ENCODE results near the gene MNDA. TPM values are rescaled to one million over a fixed set of nuclear protein-coding genes. Genes with fewer than 3 reads are reported as not detected.
"Not testable (repeated sequence)": the region's sequence is repeated elsewhere in the genome, so short reads cannot be mapped to it uniquely, and the experiment has no call there.

Gene MNDA
- total RNA-seq, 1 donor from 2014 or later: 0.53 TPM

DNA sequence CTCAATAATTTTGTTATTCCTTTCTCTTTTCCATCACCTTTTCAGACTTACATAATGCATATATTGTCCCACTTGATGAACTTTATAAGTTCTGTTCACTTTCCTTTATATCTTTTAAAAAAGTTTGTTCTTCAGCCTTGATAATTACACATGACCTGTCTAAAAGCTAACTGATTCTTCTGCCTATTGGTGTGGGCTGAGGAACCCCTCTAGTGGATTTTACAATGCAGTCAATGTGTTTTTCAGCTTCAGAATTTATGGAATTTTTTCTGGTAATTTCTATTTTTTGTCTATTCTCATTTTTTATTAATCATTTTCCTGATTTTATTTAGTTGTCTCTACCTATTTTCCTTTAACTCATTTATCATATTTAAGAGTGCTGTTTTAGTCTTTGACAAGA is 7.5 kb downstream of the MNDA start:
- DNase-seq (ENCODE audit: low spot score) (no peak), ATAC-seq (no peak)

DNA sequence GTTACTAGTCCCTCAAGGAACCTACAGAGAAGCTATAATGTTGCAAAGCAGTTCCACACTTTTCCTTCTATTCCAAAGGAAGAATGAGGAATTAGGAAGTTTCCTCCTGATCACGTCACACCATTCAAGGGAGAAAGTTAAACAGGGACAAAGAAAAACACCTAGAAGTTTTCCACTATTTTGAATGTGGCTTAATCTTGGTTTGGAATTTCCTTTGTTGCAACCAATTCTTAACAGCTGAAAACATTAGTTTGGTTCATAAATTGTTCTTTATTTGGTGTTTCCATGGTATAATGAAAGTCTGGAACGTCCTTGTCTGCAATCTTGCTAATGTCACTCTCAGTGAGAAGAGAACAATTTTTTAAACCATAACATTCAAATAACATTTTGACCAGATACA is 8.4 kb downstream of the MNDA start:
- ATAC-seq (no peak), DNase-seq (ENCODE audit: low spot score) (no peak)

DNA sequence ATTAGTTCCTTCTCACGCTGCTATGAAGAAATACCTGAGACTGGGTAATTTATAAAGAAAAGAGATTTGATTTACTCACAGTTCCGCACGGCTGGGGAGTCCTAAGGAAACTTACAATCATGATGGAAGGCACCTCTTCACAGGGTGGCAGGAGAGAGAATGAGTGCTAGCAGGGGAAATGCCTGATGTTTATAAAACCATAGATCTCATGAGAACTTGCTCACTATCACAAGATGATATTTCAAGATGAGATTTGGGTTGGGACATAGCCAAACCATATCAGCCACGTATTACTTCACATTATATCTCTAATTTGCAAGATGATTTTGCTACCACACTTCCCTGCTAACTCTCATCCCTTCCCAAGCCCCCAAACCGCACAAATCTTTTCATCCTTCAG is 9.1 kb downstream of the MNDA start:
- ATAC-seq (no peak), DNase-seq (ENCODE audit: low spot score) (no peak)

DNA sequence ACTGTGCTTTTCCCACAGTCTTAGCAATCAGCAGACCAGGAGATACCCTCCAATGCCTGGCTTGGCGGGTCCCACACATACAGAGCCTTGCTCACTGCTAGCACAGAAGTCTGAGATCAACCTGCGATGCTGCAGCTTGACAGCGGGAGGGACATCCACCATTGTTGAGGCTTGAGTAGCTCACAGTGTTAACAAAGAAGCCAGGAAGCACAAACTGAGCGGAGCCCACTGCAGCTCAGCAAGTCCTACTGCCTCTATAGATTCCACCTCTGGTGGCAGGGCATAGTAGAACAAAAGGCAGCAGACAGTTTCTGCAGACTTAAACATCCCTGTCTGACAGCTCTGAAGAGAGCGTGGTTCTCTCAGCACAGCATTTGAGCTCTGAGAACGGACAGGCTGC is 33.4 kb downstream of the MNDA start:
- DNase-seq (ENCODE audit: low spot score) (no peak), ATAC-seq (no peak)

DNA sequence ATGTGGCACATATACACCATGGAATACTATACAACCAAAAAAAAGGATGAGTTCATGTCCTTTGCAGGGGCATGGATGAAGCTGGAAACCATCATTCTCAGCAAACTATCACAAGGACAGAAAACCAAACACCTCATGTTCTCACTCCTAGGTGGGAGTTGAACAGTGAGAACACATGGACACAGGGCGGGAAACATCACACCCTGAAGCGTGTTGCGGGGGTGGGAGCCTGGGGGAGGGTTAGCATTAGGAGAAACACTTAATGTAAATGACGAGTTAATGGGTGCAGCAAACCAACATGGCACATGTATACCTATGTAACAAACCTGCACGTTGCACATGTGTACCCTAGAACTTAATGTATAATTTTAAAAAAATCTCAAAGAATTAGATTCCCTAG is 39.3 kb downstream of the MNDA start:
- not testable (repeated sequence) for ATAC-seq; DNase-seq (ENCODE audit: low spot score)

DNA sequence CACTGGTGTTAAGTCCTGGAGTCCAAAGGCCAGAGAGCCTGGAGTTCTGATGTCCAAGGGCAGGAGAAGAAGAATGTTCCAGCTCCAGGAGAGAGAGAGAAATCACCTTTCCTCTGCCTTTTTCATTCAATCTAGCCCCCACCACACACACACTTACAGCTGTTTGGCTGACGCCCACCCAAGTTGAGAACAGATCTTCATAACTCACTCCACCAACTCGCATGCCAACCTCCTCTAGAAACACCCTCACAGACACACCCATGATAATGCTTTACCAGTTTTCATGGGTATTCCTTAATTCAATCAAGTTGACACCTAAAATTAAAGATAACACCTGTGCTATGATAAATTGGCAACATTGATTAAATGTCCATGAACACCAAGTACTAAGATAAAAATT is 42.0 kb downstream of the MNDA start:
- no peak for DNase-seq (ENCODE audit: low spot score)
- no peak for ATAC-seq

DNA sequence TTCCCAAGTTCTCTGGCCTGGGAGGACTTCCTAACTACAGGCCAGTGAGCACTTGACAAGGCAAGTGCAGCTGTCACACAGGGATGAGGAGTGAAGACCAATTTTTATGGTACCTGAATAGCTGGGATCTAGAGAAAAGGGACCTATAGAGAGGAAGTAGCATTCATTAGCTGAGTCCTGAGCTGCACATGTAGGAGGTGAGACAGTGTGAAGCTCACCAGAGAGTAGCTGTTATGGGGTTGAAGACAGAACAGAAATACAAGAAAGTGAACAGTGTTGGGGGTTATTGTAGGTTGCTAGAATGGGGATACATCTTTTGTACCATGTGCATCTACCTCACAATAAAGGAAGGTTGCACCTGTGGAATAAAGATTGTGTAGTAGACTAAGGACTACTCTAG is 62.5 kb downstream of the MNDA start:
- ATAC-seq (no peak), DNase-seq (ENCODE audit: low spot score) (no peak)

DNA sequence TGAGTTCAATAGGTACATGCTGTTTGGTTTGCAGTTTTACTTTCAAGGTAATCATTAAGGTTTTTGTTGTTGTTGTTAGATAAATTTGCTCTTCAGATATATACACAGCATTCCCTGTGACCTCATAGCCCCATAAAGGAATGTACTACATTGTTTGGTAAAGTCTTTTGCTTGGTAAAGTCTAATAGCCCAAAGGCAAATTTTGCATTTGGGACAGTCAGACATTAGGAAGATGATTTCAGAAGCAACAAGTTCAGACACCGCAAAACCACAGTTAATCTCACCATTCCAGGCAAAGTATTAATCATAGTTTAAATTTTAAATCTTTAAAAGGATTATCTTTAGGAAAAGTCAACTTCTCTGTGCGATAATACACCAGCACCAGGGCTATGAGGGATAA is 67.6 kb downstream of the MNDA start:
- DNase-seq (ENCODE audit: low spot score): no peak
- no peak for ATAC-seq

Other genes with a start within 250 kb of the MNDA start
- gene OR10Z1, start 226.1 kb upstream of the MNDA start, total RNA-seq: not detected
- gene SPTA1, start 144.6 kb upstream of the MNDA start, total RNA-seq: 0.88 TPM
- gene OR6K2, start 130.7 kb upstream of the MNDA start, total RNA-seq: not detected
- not detected for gene OR6K3, start 110.6 kb upstream of the MNDA start, total RNA-seq
- not detected for gene OR6K6, start 76.6 kb upstream of the MNDA start, total RNA-seq
- not detected for gene OR6N1, start 59.2 kb upstream of the MNDA start, total RNA-seq
- not detected for gene OR6N2, start 50.1 kb upstream of the MNDA start, total RNA-seq
- 0.18 TPM for gene PYHIN1, start 100.2 kb downstream of the MNDA start, total RNA-seq
- gene IFI16, start 178.6 kb downstream of the MNDA start, total RNA-seq: 5.2 TPM
- gene AIM2, start 245.4 kb downstream of the MNDA start, total RNA-seq: 0.23 TPM